GM18858 (cell line): Measurements from ENCODE around the gene C2CD2L.
"Not testable (repeated sequence)": the region's sequence is repeated elsewhere in the genome, so short reads cannot be mapped to it uniquely, and the experiment has no call there.

Experiments
- ATAC-seq: cut with Tn5 transposase; IDR thresholded peaks from one replicate; pipeline ENCODE4 v1.9.1; 2021; ENCODE audit not compliant: unreplicated experiment

The C2CD2L gene

DNA sequence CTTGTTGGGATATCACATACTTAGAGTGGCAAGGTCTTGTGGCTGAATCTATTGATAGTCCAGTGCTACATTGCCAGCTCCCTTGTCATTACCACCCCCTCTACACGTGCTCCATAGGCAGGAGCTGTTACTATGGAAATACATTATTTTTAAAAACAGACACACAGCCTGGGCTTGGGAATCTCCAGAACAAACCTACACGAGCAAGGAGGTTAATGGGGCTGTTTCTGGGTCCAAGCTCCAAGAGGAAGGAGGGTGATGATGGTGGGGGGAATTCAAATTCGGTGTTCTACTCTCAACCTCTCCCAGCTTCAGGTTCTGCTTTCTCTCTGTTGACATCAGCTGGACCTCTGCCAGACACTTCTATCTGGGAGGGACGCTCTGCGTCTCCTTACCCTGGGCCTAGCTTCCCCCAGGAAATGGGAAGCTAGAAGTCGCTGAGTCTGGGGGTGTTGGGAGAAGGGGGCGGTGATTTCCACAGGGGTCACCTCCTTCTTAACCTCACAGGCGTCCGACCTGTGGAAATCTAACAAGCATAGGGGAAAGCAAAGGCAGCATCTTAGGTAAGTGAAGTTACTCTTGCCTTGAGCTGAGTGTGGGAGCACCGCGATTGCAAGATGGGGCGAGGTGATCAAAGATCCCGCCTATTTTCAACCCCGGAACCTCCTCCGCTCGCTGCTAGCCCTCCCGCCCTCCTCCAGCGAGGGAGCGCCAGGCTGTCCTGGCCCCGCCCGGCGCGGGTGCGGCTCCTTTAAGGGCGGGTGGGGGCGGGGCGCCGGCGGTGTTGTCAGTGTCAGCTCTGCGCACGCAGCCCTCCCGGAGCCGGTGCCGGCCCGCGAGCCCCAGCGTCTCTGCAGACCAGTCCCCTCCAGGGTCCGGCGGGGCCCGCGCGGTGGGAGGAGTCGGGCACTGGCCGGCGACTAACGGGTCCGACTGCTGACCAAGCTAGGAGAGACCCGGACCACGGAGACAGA is at the start of gene C2CD2L:
C2CD2L (plus strand) TSS at position 781 of the 974 bp plus-strand sequence. CDS start 398 bp downstream, outside the sequence.
- peak; percentile 59 for ATAC-seq

DNA sequence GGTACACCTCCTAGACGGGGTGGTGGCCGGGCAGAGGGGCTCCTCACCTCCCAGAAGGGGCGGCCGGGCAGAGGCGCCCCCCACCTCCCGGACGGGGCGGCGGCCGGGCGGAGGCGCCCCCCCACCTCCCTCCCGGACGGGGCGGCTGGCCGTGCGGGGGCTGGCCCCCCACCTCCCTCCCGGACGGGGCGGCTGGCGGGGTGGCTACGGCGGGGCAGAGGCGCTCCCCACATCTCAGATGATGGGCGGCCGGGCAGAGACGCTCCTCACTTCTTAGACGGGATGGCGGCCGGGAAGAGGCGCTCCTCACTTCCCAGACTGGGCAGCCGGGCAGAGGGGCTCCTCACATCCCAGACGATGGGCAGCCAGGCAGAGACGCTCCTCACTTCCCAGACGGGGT is 48.0 kb upstream of the C2CD2L start:
- ATAC-seq: not testable (repeated sequence)

DNA sequence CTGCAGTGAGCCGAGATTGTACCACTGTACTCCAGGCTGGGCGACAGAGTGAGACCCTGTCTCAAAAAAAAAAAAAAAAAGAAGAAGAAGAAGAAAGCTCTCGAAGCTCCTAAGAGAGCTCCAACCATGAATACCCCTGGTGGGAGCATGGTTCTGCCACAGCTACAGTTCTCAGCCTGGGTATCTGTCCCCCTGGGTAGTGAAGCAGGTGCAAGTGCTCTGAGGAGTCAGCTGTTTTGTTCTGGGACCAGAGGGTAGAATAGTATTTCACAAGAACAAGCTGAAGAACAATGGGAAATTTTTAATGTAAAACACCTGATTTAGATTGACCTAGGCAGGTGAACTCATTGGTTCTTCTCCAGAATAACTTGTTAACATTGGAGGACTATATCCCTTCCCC is 45.9 kb upstream of the C2CD2L start:
- no peak for ATAC-seq

DNA sequence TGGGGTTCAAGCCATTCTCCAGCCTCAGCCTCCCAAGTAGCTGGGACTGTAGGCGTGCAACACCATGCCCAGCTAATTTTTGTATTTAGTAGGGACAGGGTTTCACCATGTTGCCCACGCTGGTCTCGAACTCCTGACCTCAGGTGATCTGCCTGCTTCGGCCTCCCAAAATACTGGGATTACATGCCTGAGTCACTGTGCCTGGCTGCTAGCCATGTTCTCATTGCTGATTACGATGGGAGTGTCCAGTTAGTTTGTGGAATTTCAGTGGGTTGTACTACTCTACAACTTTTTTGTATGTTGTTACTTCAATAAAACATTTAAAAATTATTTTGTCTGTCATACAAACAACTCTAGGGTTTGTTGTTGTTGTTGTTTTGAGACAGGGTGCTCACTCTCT is 44.4 kb upstream of the C2CD2L start:
- no peak for ATAC-seq

DNA sequence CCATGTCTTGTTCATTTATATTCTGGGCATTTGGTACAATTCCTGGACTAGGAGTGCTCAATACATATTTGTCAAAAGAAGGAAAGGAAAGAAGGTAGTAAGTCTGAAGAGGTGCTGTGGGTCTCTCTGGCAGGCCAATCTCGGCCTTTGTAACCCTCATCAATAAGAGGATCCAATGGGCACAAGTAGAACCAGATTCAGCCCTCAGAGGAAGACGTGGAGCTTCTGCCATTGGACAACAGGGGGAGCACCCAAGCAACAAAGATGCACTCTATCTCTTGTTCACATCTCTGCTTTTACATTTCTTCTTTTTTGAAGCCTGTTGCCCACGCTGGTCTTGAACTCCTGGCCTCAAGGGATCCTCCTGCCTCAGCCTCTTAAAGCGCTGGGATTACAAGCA is 41.8 kb upstream of the C2CD2L start:
- ATAC-seq: no peak

DNA sequence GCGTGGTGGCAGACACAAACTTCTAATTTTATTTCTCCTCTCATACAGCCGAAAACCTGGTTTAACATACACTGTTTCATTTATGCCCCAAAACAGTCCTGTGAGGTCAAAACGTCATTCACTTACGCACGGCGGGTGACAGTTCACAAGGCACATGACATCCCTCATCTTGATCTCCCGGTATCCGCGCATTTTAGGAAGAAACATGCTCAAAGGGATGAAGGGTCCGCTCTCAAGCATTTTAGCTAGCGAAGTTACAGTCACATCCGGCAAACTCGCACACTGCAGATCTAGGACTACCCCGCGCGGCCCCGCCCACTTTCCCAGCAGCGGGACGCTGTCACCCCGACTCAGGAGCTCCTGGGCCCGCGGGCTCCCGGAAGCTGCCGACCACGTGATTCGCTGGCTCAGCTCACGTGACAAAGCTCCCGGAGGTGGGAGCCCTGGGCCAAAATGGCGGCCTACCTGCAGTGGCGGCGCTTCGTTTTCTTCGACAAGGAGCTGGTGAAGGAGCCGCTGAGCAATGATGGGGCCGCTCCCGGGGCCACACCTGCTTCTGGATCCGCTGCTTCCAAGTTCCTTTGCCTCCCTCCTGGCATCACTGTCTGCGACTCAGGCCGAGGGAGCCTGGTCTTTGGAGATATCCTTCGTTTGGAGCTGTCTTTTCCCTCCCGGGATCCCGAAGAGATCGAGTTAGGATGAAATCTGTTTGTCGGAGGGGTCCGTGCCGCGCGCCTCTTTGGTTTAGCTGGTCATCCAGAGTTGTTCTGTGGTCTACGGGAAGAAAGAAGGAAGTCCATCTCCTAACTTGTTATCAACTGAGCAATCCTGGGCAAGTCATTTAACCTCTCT is 39.5 kb upstream of the C2CD2L start, which contains the start of gene VPS11:
VPS11 (plus strand) TSS at position 448 of the 852 bp plus-strand sequence; CDS start at position 454, 6 bp downstream.
- ATAC-seq: peak; percentile 66

DNA sequence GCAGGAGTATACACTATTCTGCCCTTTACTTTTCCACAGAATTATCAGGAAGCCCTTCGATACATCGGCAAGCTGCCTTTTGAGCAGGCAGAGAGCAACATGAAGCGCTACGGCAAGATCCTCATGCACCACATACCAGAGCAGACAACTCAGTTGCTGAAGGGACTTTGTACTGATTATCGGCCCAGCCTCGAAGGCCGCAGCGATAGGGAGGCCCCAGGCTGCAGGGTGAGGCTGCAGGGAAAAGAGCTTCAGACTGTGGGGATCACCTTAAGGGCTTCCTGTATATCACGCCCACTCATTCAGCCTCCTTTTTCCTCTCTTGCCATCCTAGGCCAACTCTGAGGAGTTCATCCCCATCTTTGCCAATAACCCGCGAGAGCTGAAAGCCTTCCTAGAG is 29.3 kb upstream of the C2CD2L start:
- ATAC-seq: no peak

DNA sequence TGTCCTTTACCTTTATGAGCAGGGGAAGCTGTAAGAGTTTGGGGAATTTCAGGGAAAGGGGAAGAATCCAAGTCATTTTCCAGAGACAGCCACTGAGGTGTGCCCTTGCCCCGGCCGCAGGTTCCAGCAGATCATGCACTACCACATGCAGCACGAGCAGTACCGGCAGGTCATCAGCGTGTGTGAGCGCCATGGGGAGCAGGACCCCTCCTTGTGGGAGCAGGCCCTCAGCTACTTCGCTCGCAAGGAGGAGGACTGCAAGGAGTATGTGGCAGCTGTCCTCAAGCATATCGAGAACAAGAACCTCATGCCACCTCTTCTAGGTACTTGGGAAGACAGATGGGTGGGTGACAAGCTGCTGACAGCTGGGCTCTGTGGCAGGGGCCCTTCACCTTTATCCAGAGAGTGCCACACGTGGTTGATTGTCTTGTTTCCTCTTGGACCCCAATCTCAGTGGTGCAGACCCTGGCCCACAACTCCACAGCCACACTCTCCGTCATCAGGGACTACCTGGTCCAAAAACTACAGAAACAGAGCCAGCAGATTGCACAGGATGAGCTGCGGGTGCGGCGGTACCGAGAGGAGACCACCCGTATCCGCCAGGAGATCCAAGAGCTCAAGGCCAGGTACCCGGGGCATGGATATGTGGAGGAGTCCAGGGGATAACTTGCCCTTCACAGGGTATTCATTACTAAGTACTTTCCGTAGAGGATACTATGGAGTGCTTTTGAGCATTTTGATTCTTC is 28.3 kb upstream of the C2CD2L start:
- no peak for ATAC-seq

DNA sequence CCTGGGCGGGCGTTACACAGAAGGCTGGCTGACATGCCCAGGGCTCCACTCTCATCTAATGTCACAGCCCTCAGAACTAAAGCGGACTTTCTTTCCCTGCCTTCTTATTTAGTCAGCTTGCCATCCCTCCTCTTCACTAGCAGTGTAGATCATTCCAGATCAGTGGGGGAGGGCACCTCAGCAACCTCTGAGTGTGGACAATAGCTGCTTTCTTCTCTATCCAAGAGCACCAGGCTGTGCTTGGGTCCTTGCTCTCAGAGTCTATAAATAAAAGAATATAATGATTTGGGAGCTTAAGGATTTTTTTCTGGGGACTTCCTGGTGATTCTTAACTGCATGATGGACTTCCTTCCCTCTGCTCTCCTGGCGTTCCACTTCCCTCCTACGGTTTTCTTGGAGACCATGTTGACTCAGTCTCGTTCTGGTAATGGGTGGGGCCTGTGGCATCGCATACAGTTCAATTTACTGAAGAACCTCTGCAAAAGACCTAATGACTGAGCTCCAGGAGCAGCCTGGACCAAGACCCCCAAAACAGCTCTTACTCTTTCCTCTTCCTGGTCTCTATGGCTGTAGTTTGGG is 25.4 kb upstream of the C2CD2L start:
- no peak for ATAC-seq

DNA sequence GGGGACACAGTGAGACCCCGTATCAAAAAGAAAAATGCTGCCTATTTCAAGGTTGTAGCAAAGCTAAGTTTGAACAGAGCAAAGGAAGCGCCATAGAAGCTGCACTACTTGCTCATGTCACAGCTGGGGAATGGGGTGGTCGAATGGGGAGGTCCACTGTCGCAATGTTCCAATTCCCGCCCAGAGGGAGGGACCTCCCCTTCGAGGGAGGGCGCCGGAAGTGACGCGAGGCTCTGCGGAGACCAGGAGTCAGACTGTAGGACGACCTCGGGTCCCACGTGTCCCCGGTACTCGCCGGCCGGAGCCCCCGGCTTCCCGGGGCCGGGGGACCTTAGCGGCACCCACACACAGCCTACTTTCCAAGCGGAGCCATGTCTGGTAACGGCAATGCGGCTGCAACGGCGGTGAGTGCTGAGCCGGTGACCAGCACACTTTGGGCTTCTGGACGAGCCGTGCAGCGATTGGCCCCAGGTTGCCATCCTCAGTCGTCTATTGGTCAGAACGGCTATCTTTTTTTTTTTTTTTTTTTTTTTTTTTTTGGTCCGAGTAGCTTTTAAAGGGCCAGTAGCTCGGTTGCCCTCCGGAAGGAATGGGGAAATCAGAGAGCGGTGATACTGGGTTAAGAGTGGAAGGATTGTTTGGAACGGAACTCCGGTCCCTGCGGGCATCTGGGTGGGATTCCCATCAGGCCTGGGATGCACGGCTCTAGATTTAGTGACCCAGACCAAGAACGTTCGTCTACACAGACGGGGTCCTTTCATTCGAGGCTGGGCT is 22.3 kb upstream of the C2CD2L start, which contains the start of gene HMBS:
HMBS (plus strand) TSS at position 219 of the 774 bp plus-strand sequence; CDS start at position 372, 153 bp downstream.
- peak; percentile 81 for ATAC-seq

DNA sequence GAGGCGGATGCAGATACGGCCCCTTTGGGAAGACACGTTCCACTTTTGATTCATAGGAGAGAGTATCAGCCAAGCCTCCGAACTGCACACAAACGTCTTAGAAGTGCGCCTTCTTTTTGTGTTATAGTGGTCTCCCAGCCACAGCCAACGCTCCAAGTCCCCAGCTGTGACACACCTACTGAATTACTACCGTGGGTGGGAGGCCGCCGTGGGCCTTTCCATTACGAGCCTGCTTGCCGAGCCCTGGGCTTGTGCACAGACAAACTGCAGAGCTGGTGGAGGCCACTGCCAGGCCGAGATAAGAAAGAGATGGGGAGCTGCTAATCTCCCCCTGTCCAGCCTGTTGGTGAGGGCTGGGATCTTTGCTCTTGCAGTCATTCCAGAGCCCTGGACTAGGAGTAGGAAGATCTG is 21.7 kb upstream of the C2CD2L start:
- peak; percentile 13 for ATAC-seq

DNA sequence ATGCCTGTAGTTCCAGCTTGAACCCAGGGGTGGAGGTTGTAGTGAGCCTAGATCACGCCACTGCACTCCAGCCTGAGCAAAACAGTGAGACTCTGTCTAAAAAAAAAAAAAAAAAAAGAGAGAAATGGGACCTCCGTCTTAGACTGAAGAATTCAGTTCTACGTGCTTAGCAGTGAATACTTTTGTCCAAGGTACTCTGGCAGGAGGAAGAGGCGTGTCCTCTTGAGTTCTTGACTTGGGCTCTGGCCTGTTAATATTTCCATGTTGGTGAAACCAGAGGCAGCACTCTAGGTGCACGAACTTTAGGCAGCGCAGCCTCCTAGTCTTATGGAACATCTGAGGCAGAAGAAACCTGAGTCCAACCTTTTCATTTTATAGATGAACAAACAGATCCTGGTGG is 20.0 kb upstream of the C2CD2L start:
- ATAC-seq: no peak

DNA sequence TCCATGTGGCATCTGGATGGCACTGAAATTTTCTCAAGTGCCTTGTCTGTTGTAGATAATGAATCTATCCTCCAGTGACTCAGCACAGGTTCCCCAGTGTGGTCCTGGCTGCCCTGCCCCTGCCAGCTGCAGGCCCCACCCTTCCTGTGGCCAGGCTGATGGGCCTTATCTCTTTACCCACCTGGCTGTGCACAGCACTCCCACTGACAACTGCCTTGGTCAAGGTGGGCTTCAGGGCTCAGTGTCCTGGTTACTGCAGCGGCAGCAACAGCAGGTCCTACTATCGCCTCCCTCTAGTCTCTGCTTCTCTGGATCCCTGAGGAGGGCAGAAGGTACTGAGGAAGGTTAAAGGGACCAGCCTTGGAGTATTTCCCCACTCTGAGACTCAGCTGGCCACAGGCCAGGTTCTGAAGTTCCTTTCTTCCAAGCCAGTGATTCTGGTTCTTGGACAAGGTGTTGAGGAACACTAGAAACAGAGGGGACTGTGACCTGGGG is 19.4 kb upstream of the C2CD2L start:
- ATAC-seq: no peak

DNA sequence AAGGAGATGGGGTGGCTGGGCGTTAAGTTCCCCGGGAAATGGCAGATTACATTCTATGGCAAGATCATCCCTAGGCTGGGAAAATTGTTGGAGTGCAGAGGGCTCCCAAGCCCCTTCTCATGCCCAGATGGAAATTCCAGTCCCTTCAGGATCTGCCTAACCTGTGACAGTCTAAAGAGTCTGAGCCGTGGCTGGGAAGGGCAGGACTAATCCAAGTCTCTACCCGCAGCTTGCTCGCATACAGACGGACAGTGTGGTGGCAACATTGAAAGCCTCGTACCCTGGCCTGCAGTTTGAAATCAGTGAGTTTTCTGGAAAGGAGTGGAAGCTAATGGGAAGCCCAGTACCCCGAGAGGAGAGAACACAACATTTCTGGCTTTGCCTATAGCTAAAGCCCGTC is 18.7 kb upstream of the C2CD2L start:
- ATAC-seq: no peak

DNA sequence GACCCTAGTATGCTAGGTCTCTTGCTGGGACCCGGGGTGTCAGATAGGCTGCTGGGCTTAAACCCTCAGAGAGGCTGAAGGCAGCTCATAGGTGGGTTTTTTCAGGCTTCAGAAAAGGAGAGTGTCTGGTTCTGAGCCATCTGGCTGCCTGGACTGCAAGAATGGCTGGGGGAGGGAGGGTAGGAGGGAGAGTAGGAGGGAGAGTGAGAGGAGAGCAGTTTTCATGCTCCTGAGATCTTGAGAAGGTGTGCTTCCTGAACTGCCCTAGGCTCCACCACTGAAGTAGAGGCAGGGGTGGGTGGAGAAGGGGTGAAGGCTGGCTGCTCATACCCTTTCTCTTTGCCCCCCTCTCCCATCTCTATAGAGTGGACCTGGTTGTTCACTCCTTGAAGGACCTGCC is 17.8 kb upstream of the C2CD2L start:
- ATAC-seq: no peak

DNA sequence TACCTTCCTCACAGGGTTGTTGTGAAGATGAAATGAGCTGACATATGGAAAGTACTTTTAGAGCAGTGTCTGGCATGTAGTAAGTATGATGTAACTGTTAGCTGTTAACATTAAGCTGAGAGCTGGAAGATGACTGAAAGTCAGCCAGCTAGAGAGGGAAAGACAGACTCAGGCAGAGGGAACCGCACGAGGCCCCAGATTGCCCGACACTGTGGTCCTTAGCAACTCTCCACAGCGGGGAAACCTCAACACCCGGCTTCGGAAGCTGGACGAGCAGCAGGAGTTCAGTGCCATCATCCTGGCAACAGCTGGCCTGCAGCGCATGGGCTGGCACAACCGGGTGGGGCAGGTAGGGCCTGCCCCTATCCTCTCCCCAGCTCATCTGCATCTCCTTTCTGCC is 16.0 kb upstream of the C2CD2L start:
- ATAC-seq: no peak

DNA sequence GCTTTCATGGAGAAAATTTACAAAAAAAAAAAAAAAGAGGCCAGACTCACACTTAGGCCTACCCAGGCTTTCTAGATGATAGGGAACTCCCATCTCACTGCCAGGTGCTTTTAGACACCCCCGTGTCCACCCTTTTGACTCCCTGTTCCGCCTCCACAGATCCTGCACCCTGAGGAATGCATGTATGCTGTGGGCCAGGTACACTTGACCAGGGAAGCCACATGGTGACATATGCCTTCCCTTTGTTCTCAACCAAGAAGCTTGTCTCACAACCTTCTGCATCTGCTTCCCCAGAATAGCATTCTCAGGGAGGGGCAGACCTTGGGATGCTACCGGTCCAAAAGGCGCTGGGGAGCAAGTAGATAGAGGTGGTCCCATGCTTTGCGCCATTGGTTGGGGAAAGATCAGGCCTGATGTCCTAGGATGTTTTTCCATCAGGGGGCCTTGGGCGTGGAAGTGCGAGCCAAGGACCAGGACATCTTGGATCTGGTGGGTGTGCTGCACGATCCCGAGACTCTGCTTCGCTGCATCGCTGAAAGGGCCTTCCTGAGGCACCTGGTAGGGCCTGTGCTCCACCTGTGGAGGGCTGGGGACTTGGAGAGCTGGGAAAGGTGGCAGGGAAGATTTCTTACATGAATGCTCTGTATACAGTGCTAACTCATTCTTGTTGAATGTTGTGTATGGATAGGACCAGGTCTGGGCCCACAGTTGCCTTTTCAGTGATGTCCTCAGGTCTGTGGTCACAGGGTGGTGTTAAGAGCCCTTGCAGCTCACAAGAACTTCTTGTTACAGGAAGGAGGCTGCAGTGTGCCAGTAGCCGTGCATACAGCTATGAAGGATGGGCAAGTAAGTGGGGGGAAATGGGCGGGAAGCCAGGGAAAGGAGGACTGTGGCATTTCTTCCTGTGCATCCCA is 14.9 kb upstream of the C2CD2L start:
- no peak for ATAC-seq
